AG04450 (cell line): ENCODE data around the gene AK8. TPM values are rescaled to one million over a fixed set of nuclear protein-coding genes. Genes with fewer than 3 reads are reported as not detected.

Source experiments
- CTCF ChIA-PET: fragments of 300-600, 350-600 bp; formaldehyde crosslinking; extraction: SDS; loops from one replicate; lab custom pipeline; 2022; ENCODE audit warnings: antibody characterized with exemption, inconsistent platforms; lab: Charles Lee
- POLR2A ChIA-PET: fragments of 350-600 bp; formaldehyde crosslinking; extraction: SDS; loops from one replicate; lab custom pipeline; 2021; ENCODE audit warnings: antibody characterized with exemption, inconsistent platforms; lab: Yijun Ruan, JAX
- DNase-seq: peaks from one replicate; pipeline ENCODE4 v3.0.0-alpha.2; 2011; ENCODE audit warnings: low read depth, low spot score
- H3K27ac ChIP-seq: one replicate; pipeline ENCODE4 v1.5.1; 2012; ENCODE audit warnings: low read depth, low read length, control low read depth
- H3K27me3 ChIP-seq: one replicate; pipeline ENCODE4 v1.6.0; 2012; ENCODE audit warnings: low read length; ENCODE audit not compliant: control insufficient read depth, insufficient read depth
- H3K4me3 ChIP-seq: 2 replicates; pipeline ENCODE4 v1.5.1; 2011; ENCODE audit warnings: mild to moderate bottlenecking, low read depth, low read length, control low read depth
- H3K9me3 ChIP-seq: 2 replicates; pipeline ENCODE4 v1.5.1; 2012; ENCODE audit warnings: low read length; ENCODE audit not compliant: control insufficient read depth, insufficient read depth
- polyA plus RNA-seq: library from polyadenylated mRNA; depleted of rRNA; stranded (reverse); fragments of >200 nt; gene quantifications from 2 replicates; pipeline ENCODE4 v1.2.3, GENCODE V29; 2011
- TF ChIP-seq, protein P1 (sequence below): IDR thresholded peaks from 2 replicates; pipeline ENCODE4 v1.5.1; 2011; ENCODE audit warnings: low read depth, low read length, control low read depth, inconsistent platforms

AK8 gene
- polyA plus RNA-seq, 1 experiment = 0.14 TPM

DNA sequence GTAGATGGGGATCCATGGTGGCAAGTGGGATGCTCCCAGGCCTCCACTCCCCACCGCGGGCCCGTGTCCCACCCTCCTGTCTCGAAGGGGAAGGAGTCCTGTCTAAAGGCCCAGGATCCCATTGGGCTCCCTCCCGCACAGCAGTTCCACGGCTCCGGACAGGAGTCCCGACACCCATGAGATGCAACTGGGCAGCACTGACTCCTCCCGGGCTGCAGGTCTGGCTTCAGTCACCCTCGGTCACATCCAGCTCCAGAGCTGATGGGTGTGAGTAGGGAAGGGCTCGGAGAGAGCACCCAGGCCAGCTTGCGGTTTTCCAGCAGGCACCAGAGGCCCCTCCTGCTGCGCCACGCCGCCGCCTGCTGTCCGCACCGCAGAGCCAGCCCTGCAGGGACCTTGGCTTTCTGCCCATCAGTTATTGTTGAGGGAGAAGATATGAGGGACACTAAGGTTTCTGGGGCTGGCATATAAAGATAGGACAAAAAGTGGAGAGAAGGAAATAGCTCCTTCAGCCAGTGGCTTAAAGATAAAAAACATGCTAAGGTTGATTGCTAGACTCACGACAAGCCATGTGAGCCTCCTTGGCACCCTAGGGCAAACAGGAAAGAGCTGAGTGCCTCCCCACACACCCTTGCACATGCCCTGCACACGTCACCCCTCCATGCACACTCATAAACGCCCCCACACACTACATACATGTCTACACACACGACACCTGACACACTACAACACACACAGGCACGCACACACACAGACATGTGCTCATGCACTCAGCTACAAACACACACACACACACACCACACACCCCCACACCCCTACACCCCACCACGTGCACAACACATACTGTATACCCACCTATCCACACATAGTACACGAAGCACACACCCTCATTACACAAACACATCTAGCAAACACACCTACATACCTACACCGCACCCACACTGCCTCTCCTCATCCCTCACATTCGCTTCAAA lies 79.0 kb downstream of the AK8 start:
- peaks cover 44% of the 10 kb centered on the region for H3K27me3 ChIP-seq
- CTCF ChIA-PET = interaction anchor here (0.6 to 1.5 kb wide), 6 partner anchors 11 to 291 kb away, joined by 3 to 6 read pairs (median 3); no protein-coding TSS in a partner anchor
- POLR2A ChIA-PET = interaction anchor here (1.0 kb wide), 1 partner anchor 99 kb away, joined by 3 read pairs; no protein-coding TSS in a partner anchor
- TF ChIP-seq, protein P1, sequence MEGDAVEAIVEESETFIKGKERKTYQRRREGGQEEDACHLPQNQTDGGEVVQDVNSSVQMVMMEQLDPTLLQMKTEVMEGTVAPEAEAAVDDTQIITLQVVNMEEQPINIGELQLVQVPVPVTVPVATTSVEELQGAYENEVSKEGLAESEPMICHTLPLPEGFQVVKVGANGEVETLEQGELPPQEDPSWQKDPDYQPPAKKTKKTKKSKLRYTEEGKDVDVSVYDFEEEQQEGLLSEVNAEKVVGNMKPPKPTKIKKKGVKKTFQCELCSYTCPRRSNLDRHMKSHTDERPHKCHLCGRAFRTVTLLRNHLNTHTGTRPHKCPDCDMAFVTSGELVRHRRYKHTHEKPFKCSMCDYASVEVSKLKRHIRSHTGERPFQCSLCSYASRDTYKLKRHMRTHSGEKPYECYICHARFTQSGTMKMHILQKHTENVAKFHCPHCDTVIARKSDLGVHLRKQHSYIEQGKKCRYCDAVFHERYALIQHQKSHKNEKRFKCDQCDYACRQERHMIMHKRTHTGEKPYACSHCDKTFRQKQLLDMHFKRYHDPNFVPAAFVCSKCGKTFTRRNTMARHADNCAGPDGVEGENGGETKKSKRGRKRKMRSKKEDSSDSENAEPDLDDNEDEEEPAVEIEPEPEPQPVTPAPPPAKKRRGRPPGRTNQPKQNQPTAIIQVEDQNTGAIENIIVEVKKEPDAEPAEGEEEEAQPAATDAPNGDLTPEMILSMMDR = no peak
- no peaks in the 10 kb centered on the region; the same call in 1 of the 2 replicates for H3K9me3 ChIP-seq
- H3K27ac ChIP-seq = no peak overlapping the region
- no peak overlapping the region for H3K4me3 ChIP-seq
- no peak for DNase-seq

DNA sequence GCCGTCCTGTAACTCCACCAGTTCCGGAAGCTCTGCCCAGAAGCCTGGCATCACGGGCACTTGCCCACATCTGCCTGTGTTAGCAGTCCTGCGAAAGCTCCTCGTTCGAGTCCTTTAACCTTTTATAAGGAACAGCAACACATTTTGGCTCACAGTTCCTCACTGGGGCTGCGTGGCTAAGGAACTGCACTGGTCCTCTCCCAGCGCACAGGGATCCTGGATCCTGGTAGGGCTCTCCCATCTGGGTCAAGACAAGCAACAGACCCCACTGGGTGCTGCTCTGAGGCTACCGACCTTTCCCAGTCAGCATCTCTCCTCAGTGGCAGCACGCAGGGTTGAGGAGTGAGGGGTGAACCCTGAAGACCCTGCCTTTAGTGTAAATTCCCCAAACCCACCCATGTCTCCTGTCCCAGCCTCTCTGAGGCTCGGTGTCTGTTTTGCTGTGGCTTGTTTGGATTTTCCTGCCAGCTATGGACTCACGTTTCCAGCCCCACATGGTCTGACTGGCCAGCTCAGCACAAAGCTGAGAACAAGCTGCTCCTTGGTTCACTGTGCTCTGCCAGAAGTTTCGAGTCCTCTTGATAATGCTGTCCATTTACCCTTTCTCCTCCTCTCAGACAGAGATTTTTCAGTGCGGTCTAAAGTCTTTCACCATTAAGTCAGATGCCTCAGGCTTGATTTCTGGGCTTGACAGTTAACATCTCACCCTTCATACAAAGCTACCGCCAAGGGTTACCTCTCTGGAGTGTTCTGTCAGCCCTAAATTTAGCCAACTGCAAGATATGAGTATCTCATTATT lies 80.0 kb downstream of the AK8 start:
- POLR2A ChIA-PET = interaction anchor here (1.0 kb wide), 1 partner anchor 98 kb away, joined by 3 read pairs; no protein-coding TSS in a partner anchor

GRCh38 chr9:132795511-132796303 lies 82.4 kb downstream of the AK8 start:
- Histone ChIP-seq H3K9me3 (no peaks in the 10 kb centered on the region; the same call in 1 of the 2 replicates), H3K27me3 (peaks cover 34% of the 10 kb centered on the region), H3K27ac (no peak overlapping the region), H3K4me3 (no peak overlapping the region)
- TF ChIP-seq, protein P1 = no peak
- POLR2A ChIA-PET = no interaction called here
- DNase-seq = no peak
- CTCF ChIA-PET = no interaction called here

More for the DNA sequence above, 80.0 kb downstream of the AK8 start:
- Histone ChIP-seq H3K27ac (peak overlapping the region; percentile 11), H3K27me3 (peaks cover 46% of the 10 kb centered on the region), H3K4me3 (no peak overlapping the region), H3K9me3 (no peaks in the 10 kb centered on the region; the same call in 1 of the 2 replicates)
- no peak for DNase-seq
- TF ChIP-seq, protein P1 = no peak
- CTCF ChIA-PET = interaction anchor here (0.7 to 1.5 kb wide), 3 partner anchors 147 to 290 kb away, joined by 3 to 6 read pairs (median 4); no protein-coding TSS in a partner anchor

DNA sequence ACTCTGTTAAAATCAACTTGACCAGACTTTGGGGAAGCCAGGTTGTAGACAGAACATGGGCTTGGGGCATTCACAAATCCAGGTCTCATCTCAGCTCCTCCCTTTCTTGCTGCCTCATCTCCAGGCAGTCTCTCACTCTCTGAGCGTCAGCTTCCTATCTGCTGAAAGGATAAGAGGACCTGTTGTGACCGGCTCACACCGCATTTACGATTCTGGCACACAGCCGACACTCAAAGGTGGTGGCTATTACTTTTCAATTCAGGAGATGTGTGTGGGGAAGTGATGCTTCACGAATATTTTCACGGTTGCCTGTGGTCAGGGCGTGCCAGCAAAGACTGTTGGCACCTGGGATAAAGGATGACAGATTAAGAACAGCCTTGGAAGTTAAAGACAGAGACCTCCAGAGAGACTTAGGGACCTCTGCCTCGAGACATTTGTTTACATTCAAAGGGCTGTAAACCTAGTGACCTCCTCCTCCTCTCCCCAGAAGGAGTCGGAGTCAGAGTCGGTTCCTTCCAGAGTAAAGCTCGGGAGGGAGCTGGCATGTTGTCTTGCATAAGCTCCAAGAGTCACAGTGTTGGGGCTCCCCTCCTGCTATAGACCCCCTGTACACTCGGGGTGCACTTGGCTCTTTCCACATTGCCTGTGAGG lies 83.2 kb downstream of the AK8 start:
- Histone ChIP-seq H3K27me3 (peaks cover 31% of the 10 kb centered on the region), H3K4me3 (no peak overlapping the region), H3K27ac (no peak overlapping the region), H3K9me3 (no peaks in the 10 kb centered on the region; the same call in 1 of the 2 replicates)
- DNase-seq = no peak
- ChIA-PET POLR2A (no interaction called here), CTCF (no interaction called here)
- TF ChIP-seq, protein P1 = no peak
